Stimulated activated CD8-positive, alpha-beta memory T cell treated with anti-CD3 and anti-CD28 coated beads, Interleukin-12 subunit alpha, Interleukin-12 subunit beta, amount 100 ng/mL, for 24 hours (primary cell): ENCODE data around the gene SLC2A13.
"Not testable (repeated sequence)": the region's sequence is repeated elsewhere in the genome, so short reads cannot be mapped to it uniquely, and the experiment has no call there.

Experiments used
- DNase-seq: peaks from one replicate; pipeline ENCODE4 v3.0.0-alpha.2; 2020; ENCODE audit errors: extremely low read depth

SLC2A13 gene

DNA sequence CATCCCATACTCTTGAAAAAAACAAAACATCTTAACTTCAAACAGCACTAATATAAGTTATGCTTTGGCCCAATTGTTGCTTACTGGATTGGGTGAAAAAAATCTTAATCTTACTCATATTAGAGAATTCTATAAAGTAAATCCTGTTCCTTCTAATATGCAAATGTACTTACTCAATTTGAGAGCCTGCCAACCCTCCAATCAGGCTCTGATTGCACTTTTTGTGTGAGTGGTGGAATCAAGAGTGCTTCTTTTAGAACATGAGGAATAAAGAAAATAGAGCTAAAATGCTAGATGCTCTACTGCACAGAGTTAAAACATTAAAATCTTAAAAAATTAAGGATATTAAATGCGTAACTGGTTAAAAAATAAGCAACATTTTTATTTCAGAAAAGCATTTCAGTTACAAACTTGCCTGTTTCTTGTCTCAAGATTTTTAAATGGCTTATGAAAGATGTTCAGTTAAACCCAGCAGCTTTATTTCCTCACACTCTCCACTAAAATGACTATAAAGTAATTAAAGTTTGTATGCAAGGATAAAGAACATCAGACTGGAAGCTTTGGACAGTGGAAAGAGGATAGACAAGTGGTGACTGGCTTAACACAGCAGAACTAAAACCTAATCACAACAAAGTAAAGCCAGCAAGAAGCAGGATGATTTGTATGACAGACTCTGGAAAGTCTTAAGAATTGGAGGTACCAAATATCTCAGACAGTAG, 177.5 kb downstream of the SLC2A13 start:
- no peak for DNase-seq

DNA sequence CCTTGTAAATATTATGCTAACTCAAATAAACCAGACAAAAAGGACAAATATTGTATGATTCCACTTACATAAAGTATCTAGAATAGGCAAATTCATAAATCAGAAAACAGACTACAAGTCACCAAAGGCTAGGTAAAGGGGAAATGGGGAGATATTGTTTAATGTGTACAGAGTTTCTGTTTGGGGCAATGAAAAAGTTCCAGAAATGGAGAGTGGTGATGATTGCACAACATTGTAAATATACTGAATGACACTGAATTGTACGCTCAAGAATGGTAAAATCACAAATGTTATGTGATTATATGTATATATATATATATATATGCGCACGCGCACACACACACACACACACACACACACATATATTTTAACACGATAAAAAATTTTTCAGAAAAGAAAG, 182.5 kb downstream of the SLC2A13 start:
- no peak for DNase-seq

DNA sequence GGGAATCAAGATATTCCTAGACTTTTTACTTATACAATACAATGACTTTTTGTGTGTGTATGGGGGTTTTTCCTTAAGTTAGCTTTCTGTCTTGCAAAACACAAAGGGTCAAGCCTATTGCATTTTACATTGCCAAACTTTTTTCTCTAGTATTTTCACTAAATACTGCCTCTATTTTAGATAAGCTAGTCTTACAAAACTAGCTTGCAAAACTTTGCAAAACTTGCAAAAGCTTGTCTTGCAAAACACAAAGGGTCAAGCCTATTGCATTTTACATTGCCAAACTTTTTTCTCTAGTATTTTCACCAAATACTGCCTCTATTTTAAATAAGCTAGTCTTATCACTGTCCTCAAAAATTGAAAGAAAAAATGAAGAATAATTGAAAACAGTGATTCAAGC, 183.3 kb downstream of the SLC2A13 start:
- not testable (repeated sequence) for DNase-seq

DNA sequence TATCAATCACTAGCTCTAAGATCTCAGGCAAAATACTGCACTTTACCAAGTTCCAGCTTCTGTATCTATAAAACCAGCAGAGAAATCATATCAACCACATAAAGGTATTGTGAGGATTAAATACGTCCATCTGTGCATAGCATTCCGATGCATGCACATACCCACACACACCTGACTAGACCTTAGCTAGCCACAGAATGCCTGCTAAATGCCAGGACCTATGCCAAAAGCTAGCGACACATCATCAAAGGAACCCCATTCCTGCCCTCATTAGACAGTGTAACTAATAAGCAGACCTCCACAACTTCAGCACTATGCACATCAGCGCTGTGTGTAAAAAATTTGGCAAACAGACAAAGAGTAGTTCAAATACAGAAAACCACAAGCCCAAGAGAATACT, 185.2 kb downstream of the SLC2A13 start:
- DNase-seq: no peak

DNA sequence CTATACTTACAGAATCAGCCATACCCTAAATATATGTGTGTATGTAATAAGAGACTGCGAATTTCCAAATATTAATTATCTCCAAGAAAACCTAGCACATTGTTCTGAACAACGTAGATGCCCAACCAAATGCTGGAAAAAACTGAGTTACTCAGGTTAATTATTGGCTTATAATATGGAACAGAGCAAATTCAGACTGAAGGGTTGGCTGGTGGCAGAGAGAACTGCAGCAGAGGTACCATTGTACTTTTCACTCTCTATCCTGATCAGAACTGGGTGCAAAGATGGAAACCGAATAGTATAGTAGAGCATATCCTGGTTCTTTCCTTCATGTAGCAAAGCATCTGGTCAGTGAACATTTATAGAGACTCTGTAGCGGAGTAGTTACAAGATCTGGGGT, 185.7 kb downstream of the SLC2A13 start:
- DNase-seq: no peak

DNA sequence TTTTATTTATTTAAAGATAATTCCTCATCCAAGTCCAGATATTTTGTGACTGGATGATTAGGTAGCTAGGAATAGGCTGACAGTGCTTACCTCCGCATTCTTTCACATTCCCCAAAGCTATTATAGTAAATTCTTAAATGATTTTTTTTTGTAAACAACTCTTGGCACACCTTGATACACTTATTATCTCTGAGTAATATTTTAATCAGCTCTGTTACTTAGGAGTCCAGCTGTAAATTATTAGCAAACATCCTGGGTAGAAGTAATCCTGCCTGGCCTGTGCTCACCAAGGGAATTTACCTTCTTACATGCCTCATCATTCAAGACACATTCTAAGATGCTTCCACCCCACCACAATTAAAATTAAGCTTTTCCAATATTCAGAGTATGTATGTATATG, 186.1 kb downstream of the SLC2A13 start:
- no peak for DNase-seq

DNA sequence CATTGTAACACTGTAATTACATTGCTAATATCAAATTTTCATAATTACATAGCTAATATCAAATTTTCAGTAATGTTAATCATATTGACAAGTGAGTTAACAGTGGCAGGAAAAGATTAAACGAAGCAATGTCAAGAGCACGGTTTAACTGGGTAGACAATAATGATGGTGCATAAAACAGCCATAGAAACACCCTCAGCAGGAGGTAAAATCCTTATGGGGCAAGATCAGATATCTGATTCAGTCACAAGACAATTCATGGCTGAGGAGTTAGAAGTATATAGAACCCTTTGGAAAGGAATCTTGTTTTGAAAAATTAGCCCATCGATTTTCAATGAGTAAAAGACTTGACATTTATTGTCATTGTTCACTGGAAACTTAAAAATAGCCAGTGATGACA, 190.6 kb downstream of the SLC2A13 start:
- DNase-seq: no peak

DNA sequence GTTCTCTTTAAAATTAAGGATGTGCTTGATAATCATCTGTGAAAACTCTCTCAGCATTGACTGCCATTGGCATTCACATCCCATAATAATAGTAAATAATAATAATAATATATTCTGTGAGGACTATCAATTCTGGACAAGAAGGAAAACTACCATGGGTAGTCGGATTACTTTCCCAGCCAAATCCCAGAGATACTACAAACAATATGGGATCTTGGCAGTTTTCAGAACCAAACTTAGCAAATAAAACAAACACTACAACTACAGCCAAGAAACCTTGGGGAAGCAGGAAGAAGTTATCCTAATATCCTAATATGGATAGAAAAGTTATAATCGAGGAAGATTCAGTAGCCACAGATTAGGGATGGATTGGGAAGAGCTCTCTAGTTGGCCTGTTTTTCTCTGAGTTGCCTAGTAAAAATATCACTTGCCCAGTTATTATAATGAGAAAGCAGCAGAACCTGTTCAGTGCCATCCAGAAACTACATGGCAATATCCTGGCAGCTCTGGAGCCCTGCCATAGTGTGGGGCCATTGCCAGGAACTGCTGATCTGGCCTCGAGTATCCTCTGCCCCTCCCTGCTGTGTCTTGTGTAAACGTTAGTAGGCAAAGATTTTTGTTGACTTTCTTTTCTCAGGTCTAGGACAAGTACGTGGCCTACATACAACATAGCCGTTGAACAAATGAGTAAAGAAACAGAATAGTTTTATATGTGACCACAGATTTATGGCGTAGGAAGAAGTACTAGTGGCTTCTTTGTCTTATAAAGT, 193.5 kb downstream of the SLC2A13 start:
- DNase-seq: no peak

DNA sequence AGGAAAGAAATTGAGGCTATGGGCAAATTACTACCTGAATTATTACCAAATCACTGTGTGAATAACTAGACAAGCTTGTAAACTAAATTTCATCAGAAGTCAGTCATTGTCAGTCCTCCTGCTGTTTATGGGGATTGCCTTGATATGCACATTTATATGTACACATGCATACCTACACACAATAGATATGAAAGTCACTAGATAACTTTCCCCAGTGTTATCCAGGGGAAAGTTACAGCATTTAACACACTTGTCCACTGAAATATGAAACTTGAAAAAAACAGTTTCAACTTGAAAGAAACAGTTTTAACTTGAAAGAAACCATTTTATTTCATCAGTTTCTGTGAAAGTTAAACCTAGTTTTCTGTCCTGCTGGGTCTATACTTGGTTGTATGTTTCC, 199.6 kb downstream of the SLC2A13 start:
- no peak for DNase-seq

DNA sequence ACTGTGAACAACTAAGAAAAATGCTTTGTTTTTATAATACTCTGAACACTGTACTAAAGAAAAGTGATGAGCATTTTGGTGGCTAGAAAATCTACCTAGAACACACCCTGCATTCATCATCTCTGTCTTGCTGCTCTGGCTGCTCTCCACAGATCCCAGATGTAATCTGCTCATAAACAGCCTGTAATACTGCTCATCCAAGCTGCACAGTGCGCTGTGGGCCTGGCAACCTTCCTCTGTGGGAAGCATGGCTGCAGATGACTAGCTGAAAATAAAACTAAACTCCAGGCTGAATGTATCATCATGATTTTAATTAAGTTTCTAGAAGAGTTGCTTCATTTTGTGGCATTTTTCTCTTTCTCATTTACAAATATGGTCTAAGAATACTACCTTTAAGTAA, 200.7 kb downstream of the SLC2A13 start:
- DNase-seq: no peak

DNA sequence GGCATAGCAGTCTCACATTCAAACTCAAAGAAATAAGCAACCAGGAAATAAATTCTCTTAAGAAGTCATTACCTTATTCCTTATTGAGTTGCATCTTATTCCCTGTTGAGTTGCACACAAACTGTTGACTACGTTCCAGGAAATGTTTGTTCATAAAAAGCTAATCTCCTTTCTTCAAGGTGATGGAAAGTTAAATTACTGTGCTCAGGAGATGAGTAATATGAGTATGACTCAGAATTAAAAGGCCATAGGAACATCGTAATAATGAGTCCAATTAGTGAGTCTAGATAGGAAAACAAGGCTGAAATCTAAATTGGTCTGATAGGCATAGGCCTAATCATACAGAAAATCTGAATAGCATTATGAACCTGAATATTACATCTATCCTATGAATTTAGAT, 203.1 kb downstream of the SLC2A13 start:
- DNase-seq: no peak

DNA sequence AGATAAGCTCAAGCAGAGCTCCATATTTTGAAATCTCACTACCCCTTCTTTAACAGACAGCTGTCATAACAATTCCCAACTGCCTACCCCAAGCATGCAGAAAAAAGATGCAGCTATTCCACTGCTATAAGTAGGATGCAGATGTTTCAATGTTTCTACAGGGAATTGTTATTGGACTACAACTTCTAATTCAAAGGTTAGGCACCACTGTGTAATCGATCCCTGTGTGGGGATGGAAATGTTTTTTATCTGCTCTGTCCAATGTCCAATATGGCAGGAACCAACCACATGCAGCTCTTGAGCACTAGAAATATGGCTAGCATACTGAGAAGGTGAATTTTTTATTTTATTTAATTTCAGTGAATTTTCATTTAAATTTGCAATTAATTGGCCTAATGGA, 208.6 kb downstream of the SLC2A13 start:
- DNase-seq: no peak

DNA sequence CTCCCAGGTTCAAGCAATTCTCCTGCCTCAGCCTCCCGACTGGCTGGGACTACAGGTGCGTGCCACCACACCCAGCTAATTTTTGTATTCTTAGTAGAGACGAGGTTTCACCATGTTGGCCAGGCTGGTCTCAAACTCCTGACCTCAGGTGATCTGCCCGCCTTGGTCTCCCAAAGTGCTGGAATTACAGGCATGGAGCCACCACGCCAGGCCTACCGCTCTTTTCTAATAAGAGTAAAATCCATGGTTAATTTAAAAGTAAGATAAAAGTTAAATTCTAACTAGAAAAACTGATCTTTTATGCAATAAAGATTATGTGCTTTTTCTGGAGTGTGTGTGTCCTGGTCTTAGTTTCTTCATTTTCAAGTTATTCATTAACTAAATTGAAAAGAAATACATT, 212.5 kb downstream of the SLC2A13 start:
- not testable (repeated sequence) for DNase-seq

DNA sequence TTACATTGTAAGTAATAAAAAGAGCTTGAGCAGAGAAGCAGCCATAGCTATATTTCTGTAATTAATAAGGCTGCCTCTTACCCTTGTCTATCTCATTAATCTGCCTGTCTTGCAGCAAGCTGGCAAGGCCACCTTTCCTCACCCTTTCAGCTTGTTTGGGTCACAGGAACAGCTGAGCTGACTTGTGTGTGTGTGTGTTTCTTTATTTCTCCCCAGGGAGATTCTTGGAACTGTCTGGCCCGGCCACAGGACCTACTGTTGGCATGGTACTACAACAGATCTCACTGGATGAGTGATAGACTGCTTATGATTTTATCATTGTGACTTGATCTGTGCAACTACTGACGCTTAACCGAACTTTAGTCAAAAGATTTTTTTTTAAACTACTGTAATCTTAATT, 213.7 kb downstream of the SLC2A13 start:
- DNase-seq: no peak

DNA sequence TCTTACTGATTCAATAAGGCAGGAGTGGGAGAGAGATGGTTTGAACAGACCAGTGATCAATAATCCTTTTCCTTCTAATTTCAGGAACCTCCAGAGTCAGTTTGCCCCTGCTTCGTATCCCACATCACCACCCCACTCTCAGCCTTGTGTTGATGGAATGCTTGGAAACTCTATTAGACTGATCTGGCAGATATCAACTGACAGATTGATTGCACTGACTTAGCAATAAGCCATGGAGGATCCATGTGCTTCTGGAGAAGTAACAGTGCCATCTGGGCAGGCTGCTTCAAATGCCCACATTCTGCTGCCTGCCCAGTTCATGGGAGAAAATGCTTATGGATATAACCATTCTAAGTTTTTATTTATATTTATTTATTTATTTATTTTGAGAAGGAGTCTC, 218.0 kb downstream of the SLC2A13 start:
- no peak for DNase-seq

DNA sequence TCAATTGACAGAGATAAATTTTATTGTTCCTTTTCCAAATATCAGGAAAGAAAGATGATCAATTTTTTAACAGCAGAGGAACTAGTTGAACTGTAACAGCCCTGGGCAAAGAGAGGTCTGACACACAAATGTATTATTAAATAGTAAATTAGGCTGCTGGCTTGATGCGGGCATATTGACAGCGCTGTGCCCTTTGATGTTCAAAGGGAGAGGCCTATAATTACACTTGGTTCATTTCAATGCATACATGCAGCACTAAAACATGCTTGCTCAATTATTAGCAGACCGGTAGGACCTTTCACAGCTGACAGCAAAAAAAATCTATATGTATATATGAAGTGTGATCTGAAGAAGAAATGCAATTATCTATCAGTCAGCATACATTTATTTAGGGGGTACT, 219.8 kb downstream of the SLC2A13 start:
- DNase-seq: no peak

DNA sequence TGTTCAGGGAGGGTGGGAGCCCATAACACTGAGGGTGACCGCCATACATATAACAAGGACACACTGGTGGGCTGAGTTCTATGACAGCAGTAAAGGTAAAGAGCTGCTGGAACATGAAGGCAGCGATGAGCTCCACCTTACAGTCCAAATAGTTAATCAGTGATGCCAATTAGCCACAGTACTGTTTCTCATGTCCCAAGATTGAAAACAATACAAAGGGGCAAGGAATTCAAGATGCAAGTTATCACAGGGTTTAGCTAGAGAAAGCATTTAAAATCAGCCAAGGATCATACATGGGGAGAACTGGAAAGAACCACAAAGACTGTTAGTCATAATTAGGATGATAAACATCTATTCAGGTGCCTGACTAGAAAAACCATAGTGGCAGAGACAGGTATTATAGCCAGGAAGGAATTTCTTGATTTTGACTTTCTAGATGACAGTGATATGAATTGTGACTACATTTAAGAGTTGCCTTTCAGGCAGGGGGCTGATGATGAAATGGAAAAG, 221.2 kb downstream of the SLC2A13 start:
- no peak for DNase-seq

DNA sequence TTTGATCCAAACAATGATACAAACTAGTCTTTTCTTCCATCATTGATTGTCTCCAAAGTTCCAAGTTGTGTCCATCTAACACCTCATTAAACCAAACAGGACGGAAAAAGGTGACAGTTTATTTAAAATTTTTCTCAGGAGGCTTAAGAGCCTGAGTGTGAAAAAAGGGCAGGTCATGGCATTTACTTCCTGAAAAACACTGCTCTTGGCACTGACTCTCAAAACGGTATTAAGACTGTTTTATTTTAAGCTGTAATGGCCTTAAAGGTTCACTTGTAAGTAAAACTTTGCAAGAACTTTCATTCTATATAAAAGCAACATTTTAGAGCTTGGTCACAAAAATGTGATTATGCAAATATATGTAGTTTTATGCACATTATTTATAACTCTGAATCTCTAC, 222.5 kb downstream of the SLC2A13 start:
- no peak for DNase-seq

DNA sequence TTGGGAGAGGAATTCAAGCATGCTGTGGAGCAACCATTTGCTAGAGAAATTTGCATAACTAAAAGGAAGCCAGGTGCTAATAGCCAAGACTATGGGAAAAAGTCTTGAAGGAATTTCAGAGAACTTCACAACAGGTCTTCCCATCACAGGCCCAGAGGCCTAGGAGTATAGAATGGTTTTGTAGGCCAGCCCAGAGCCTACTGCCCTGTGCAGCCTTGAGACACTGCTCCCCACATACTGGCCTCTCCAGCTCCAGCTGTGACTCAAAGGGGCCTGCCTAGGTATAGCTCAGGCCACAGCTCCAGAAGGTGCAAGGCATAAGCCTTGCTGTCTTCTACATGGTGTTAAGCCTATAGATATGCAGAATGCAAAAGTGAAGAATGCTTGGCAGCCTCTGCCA, 227.1 kb downstream of the SLC2A13 start:
- no peak for DNase-seq

DNA sequence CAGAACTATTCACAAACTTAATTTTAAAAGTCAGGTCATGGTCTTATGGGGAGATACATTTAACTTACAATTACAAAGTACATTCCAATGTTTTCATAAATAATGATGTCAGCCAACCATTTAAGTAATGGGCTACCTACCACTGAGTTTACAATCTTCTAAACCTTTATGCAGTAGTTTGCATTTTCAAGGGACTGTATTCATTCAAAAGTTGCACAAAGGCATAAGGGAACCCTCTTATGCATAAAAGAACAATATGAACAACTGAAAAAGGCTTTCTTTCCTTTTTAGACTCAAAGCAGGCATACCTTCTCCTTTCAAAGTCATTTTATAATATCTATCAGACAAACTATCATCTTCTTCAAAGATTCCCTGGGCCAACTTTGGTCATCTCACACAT, 230.2 kb downstream of the SLC2A13 start:
- no peak for DNase-seq

DNA sequence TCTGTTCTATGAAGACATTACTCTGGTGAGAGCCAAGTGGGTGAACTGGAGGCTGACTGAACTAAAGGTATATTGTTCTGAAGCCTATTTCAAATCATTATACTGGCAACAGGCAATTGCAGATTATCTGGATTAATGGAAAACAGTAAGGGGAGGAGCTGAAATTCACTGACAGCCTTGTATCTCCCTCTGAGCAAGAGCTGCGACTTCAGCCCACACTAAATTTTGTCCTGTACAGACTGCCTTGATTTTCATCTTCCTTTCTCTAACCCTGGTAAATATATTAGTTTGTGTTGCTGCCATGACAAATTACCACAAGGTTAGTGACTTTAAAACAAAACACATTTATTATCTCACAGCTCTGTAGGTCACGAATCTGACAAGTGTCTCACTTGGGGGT, 231.1 kb downstream of the SLC2A13 start:
- DNase-seq: no peak

DNA sequence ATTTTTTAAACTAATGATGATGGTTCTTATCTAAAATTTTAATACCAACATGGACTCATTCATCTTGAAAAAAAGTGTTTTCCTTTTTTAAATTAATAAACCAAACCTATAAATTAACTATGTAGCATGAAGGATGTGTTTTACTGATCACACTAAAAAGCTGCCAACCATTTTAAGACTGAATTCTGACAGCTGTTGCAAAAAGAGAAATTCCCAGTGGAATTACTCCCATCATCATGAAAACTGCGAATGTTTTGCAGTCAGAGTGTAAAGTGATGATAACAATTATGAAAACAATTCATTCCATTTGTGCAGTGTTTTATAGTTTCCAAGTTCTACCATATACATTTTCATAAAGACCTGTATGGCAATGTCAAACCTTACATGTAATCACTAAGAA, 232.8 kb downstream of the SLC2A13 start:
- no peak for DNase-seq

DNA sequence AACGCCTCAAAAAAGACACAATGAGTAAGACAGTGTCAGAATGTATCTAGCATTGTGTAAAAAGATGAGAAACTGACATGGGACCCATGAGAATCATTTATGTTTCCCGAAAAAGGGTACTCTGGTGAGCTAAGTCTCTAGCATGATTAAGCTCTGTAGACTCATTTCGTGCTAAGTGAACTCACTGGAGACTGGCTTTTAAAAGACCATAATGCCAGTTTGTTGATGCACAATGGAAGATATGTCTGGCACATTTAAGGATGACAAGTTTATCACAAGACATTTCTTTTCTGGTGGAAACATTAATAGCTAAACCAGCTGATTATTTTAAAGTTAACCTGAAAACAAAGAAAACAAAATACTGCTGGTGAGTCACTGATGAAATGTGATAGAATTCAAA, 233.5 kb downstream of the SLC2A13 start:
- no peak for DNase-seq
